Retinal pigment epithelial cell (primary cell): ENCODE measurements around the gene MGA.
"Not testable (repeated sequence)": the region's sequence is repeated elsewhere in the genome, so short reads cannot be mapped to it uniquely, and the experiment has no call there.

Experiments
- DNase-seq: peaks from one replicate; pipeline ENCODE4 v3.0.0-alpha.2; 2010; ENCODE audit warnings: low read depth
- H3K4me3 ChIP-seq: 2 replicates; pipeline ENCODE4 v1.5.1; 2011; ENCODE audit warnings: mild to moderate bottlenecking, low read length, control low read depth, moderate library complexity
- CTCF ChIP-seq: conservative IDR thresholded peaks from 2 replicates; pipeline ENCODE4 v1.5.1; 2011; ENCODE audit warnings: low read depth, low read length, control low read depth, inconsistent platforms

The MGA gene

GRCh38 chr15:41703120-41703519 is 42.9 kb downstream of the MGA start:
- no peak overlapping the region for H3K4me3 ChIP-seq
- DNase-seq = no peak
- TF ChIP-seq CTCF = no peak

- no peak overlapping the region for H3K4me3 ChIP-seq
- no peak for DNase-seq
- no peak for TF ChIP-seq CTCF
These were observed 52.8 kb downstream of the MGA start for GRCh38 chr15:41713047-41713446.

GRCh38 chr15:41714291-41714690 is 54.1 kb downstream of the MGA start:
- DNase-seq = no peak
- H3K4me3 ChIP-seq = no peak overlapping the region
- TF ChIP-seq CTCF = no peak

- DNase-seq = no peak
- H3K4me3 ChIP-seq = no peak overlapping the region
- TF ChIP-seq CTCF = no peak
These were observed 56.7 kb downstream of the MGA start for GRCh38 chr15:41716864-41717263.

- no peak for TF ChIP-seq CTCF
- DNase-seq = no peak
- no peak overlapping the region for H3K4me3 ChIP-seq
These were observed 66.9 kb downstream of the MGA start for GRCh38 chr15:41727143-41727542.

GRCh38 chr15:41728061-41728460 is 67.9 kb downstream of the MGA start:
- H3K4me3 ChIP-seq = not testable (repeated sequence)

GRCh38 chr15:41730543-41730942 is 70.3 kb downstream of the MGA start:
- no peak for TF ChIP-seq CTCF
- no peak overlapping the region for H3K4me3 ChIP-seq
- no peak for DNase-seq

More at GRCh38 chr15:41728061-41728460, 67.9 kb downstream of the MGA start:
- DNase-seq = not testable (repeated sequence)

GRCh38 chr15:41732483-41732882 is 72.3 kb downstream of the MGA start:
- no peak overlapping the region for H3K4me3 ChIP-seq
- no peak for TF ChIP-seq CTCF
- no peak for DNase-seq
